DOHH2 (cell line): ENCODE measurements around the gene SRGN.

Source experiments
- EZH2phosphoT487 ChIP-seq: fragments of 200-600 bp; sonication (generic); IDR thresholded peaks from 2 replicates; pipeline ENCODE4 v1.6.1; 2017; ENCODE audit warnings: borderline replicate concordance, mild to moderate bottlenecking, antibody characterized with exemption, low read length, moderate library complexity, mixed read lengths
- TF ChIP-seq, protein P1 (sequence below): fragments of 200-600 bp; sonication (generic); IDR thresholded peaks from one replicate; pipeline ENCODE4 v1.5.1; 2014; ENCODE audit warnings: antibody characterized with exemption, mild to moderate bottlenecking, low read depth, low read length; ENCODE audit not compliant: poor library complexity, severe bottlenecking

DNA sequence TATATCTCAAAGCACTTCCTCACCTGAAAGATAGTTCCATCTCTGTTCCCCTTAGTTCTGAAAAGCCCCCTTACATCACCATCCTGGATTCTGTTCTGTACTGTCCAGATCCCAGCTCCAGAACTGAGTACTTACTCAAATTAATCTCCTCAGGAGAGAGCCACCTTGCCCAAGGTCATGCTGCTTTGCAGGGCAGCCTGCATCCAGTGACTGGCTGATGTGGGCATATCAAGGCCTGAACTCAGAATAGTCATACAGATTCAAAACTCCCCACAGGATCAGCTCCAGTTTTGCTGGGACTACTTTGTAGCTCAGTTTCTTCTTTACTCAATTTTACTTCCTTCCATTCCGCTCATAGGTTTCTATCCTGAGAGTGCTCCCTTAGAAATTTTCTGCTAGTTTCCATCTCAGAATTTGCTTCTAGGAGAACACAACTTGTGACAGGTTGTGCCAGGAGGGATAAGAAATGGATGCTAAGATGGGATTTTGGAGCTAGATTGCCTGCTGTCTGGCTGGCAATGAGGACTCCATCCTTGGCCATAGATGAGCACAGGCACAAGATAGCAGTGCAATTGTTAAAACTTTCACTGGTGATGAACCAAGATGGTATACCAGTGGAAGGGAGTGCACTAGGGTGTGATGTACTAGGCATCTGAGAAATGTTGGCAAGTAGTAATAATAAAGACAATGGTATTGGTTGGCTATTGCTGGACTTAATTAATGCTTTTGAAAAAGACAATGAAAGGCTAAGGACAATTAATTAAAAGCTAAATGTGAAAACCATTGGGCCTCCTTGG, 17.3 kb downstream of the SRGN start:
- TF ChIP-seq EZH2phosphoT487, result no peak
- TF ChIP-seq, protein P1, sequence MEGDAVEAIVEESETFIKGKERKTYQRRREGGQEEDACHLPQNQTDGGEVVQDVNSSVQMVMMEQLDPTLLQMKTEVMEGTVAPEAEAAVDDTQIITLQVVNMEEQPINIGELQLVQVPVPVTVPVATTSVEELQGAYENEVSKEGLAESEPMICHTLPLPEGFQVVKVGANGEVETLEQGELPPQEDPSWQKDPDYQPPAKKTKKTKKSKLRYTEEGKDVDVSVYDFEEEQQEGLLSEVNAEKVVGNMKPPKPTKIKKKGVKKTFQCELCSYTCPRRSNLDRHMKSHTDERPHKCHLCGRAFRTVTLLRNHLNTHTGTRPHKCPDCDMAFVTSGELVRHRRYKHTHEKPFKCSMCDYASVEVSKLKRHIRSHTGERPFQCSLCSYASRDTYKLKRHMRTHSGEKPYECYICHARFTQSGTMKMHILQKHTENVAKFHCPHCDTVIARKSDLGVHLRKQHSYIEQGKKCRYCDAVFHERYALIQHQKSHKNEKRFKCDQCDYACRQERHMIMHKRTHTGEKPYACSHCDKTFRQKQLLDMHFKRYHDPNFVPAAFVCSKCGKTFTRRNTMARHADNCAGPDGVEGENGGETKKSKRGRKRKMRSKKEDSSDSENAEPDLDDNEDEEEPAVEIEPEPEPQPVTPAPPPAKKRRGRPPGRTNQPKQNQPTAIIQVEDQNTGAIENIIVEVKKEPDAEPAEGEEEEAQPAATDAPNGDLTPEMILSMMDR, result no peak
